Tibial artery (tissue), 4 donors: Measurements from ENCODE around the gene TM6SF1.
"Not testable (repeated sequence)": the region's sequence is repeated elsewhere in the genome, so short reads cannot be mapped to it uniquely, and the experiment has no call there.

Source experiments
- DNase-seq, 2 donors: peaks; one replicate each; pipeline ENCODE4 v3.0.0-alpha.2; 2019
- H3K27ac ChIP-seq, 2 donors: fragments of 200-600 bp; sonication (generic) in 1 of 2; 1 replicate in 1 of 2; 2 replicates in 1 of 2; pipeline ENCODE4 v1.5.1; 2018 to 2019; ENCODE audit warnings: mild to moderate bottlenecking in 1 of 2
- H3K27me3 ChIP-seq, 2 donors: fragments of 200-600 bp; sonication (generic) in 1 of 2; one replicate each; pipeline versions ENCODE4 v1.5.1 to v1.6.0; 2016 to 2019
- H3K36me3 ChIP-seq, 3 donors: fragments of 200-600 bp; sonication (generic) in 2 of 3; one replicate each; pipeline ENCODE4 v1.5.1; 2016 to 2019; ENCODE audit warnings: mild to moderate bottlenecking in 2 of 3
- H3K4me1 ChIP-seq, 4 donors: fragments of 200-600 bp; sonication (generic) in 2 of 4; 1 replicate in 3 of 4; 2 replicates in 1 of 4; pipeline ENCODE4 v1.5.1; 2016 to 2019
- H3K4me3 ChIP-seq, 2 donors: fragments of 200-600 bp; sonication (generic) in 1 of 2; 1 replicate in 1 of 2; 2 replicates in 1 of 2; pipeline ENCODE4 v1.5.1; 2018 to 2019; ENCODE audit warnings: mild to moderate bottlenecking in 2 of 2
- H3K9me3 ChIP-seq, 3 donors: fragments of 200-600 bp; sonication (generic) in 1 of 3; one replicate each; pipeline ENCODE4 v1.5.1; 2016 to 2019
- intact Hi-C: fragments of 100-400 bp; cut with DNase I; formaldehyde crosslinking; loops from one replicate; pipeline ENCODE4 v1.15.0; 2023; ENCODE audit warnings: low total_unique reads
- TF ChIP-seq, protein P1 (sequence below), 2 experiments: fragments of 200-600 bp in 1 of 2; fragments of 450-650 bp in 1 of 2; IDR thresholded peaks; one replicate each; pipeline ENCODE4 v1.5.1; 2017 to 2019; ENCODE audit warnings: antibody characterized with exemption in 2 of 2, mild to moderate bottlenecking in 1 of 2, moderate library complexity in 1 of 2

TM6SF1 gene

GRCh38 chr15:83166830-83167229 is 59.4 kb downstream of the TM6SF1 start:
- intact Hi-C loops, result no loop called here
- Histone ChIP-seq H3K9me3 (peaks cover 0 to 36% (median 5%) of the 10 kb centered on the region in 3 donors), H3K27ac (no peak overlapping the region), H3K4me3 (no peak overlapping the region), H3K4me1 (no peaks in the 10 kb centered on the region), H3K36me3 (peaks cover 0 to 9% (median 8%) of the 10 kb centered on the region in 3 donors), H3K27me3 (no peaks in the 10 kb centered on the region)
- TF ChIP-seq, protein P1, sequence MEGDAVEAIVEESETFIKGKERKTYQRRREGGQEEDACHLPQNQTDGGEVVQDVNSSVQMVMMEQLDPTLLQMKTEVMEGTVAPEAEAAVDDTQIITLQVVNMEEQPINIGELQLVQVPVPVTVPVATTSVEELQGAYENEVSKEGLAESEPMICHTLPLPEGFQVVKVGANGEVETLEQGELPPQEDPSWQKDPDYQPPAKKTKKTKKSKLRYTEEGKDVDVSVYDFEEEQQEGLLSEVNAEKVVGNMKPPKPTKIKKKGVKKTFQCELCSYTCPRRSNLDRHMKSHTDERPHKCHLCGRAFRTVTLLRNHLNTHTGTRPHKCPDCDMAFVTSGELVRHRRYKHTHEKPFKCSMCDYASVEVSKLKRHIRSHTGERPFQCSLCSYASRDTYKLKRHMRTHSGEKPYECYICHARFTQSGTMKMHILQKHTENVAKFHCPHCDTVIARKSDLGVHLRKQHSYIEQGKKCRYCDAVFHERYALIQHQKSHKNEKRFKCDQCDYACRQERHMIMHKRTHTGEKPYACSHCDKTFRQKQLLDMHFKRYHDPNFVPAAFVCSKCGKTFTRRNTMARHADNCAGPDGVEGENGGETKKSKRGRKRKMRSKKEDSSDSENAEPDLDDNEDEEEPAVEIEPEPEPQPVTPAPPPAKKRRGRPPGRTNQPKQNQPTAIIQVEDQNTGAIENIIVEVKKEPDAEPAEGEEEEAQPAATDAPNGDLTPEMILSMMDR (IDR thresholded peaks at IDR 0.05), result no peak
- no peak for DNase-seq

GRCh38 chr15:83169576-83169975 is 62.1 kb downstream of the TM6SF1 start:
- DNase-seq, H3K27ac ChIP-seq, intact Hi-C loops, H3K36me3 ChIP-seq, H3K4me3 ChIP-seq, H3K27me3 ChIP-seq, H3K4me1 ChIP-seq: not testable (repeated sequence)
- H3K9me3 ChIP-seq, result peaks cover 0 to 36% (median 5%) of the 10 kb centered on the region in 3 donors

DNA sequence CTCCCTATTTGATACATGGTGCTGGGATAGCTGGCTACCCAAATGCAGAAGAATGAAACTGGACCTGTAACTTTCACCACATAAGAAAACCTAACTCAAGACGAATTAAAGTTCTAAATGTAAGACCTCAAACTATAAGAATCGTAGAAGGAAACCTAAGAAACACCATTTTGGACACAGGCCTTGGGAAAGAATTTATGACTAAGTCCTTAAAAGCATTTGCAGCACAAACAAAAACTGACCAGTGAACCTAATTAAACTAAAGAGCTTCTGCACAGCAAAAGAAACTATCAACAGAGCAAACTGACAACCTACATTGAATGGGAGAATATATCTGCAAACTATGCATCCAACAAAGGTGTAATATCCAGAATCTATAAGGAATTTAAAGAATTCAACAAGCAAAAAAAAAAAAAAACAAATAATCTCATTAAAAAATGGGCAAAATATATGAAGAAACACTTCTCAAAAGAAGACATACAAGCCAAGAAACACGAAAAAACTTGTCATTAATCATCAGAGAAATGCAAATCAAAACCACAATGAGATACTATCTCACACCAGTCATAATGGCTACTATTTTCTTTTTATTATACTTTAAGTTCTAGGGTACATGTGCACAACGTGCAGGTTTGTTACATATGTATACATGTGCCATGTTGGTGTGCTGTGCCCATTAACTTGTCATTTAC is 63.2 kb downstream of the TM6SF1 start:
- no peak overlapping the region for H3K4me3 ChIP-seq
- intact Hi-C loops, result no loop called here
- no peaks in the 10 kb centered on the region for H3K27me3 ChIP-seq
- no peak for DNase-seq
- TF ChIP-seq, protein P1 (IDR thresholded peaks at IDR 0.05), result no peak
- no peak overlapping the region for H3K27ac ChIP-seq
- no peaks in the 10 kb centered on the region for H3K4me1 ChIP-seq
- H3K36me3 ChIP-seq, result no peaks in the 10 kb centered on the region
- peaks cover 0 to 30% (median 5%) of the 10 kb centered on the region in 3 donors for H3K9me3 ChIP-seq

DNA sequence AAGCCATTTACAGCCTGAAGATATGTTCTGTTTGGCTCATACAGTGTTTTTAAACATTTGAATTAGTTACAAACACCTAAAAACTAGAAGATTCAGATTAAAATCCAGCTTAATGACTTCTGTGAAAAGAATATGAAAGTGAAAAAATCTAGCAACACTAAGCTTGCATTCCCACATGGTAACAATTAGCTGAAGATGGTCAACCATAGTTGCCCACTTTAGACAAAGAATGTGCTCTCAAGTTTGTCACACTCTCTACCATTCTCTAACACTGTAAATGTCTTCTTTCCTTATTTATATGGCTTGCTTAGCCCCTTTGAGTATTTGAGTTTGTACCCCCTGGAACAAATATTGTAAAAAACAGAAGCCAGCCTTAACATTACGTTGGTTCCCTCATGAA is 67.4 kb downstream of the TM6SF1 start:
- intact Hi-C loops, result no loop called here
- no peak for DNase-seq
- no peaks in the 10 kb centered on the region for H3K36me3 ChIP-seq
- peaks cover 0 to 3% (median 0%) of the 10 kb centered on the region in 3 donors for H3K9me3 ChIP-seq
- H3K4me1 ChIP-seq, result no peaks in the 10 kb centered on the region
- TF ChIP-seq, protein P1 (IDR thresholded peaks at IDR 0.05), result no peak
- no peak overlapping the region for H3K27ac ChIP-seq
- H3K4me3 ChIP-seq, result no peak overlapping the region
- H3K27me3 ChIP-seq, result no peaks in the 10 kb centered on the region

- intact Hi-C loops, result no loop called here
- Histone ChIP-seq H3K4me3 (no peak overlapping the region), H3K27ac (no peak overlapping the region), H3K4me1 (no peaks in the 10 kb centered on the region), H3K36me3 (no peaks in the 10 kb centered on the region), H3K9me3 (no peaks in the 10 kb centered on the region), H3K27me3 (no peaks in the 10 kb centered on the region)
- no peak for DNase-seq
- TF ChIP-seq, protein P1 (IDR thresholded peaks at IDR 0.05), result no peak
Measured at GRCh38 chr15:83178390-83178789, 70.9 kb downstream of the TM6SF1 start.

GRCh38 chr15:83178869-83179325 is 71.5 kb downstream of the TM6SF1 start:
- Histone ChIP-seq H3K36me3 (no peaks in the 10 kb centered on the region), H3K27ac (no peak overlapping the region), H3K9me3 (no peaks in the 10 kb centered on the region), H3K4me3 (no peak overlapping the region), H3K4me1 (no peaks in the 10 kb centered on the region), H3K27me3 (no peaks in the 10 kb centered on the region)
- DNase-seq, result no peak
- intact Hi-C loops, result no loop called here
- TF ChIP-seq, protein P1 (IDR thresholded peaks at IDR 0.05), result no peak
